HG02623 (cell line): ENCODE measurements around the gene RAB19.
"Not testable (repeated sequence)": the region's sequence is repeated elsewhere in the genome, so short reads cannot be mapped to it uniquely, and the experiment has no call there.

ENCODE experiments used
- ATAC-seq: cut with Tn5 transposase; IDR thresholded peaks from one replicate; pipeline ENCODE4 v1.9.1; 2021; ENCODE audit warnings: moderate library complexity; ENCODE audit not compliant: unreplicated experiment

Gene RAB19

DNA sequence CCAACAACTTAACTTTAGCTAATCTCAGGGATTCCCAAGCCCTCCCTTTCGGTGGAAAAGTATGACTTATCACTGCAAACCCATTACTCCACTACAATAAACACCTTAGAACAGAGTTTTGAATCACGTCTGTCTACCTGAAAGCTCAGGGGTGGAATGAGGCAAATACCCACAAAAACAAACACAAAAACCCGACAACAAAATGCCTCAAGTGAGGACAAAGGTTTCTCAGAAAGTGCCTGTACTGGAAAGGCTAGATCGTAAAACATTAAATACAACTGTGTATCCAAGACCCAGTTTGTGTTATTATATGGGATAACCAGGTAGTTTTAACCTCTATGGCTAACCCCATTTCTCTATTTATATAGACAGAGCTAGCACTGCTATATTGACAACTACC is 49.4 kb downstream of the RAB19 start:
- no peak for ATAC-seq

- ATAC-seq: not testable (repeated sequence)
Observed at GRCh38 chr7:140453785-140454656, 50.2 kb downstream of the RAB19 start.

DNA sequence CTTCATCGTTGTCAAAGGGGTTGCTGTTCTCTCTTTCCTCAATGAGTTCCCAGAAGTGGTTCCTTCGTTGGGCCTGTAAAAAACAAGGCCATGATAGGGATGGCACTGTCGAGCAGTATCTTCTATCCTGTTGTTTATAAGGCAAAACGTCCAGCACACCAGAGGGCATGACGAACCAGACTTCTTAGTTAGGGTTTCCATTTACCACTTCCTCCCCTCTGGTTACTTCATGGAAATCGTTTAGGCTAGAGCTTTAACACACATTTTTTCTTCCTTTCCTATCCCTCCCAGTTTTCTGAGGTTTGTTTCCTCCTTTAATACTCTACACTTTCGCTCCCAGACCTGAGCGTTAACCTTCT is 50.8 kb downstream of the RAB19 start:
- no peak for ATAC-seq

DNA sequence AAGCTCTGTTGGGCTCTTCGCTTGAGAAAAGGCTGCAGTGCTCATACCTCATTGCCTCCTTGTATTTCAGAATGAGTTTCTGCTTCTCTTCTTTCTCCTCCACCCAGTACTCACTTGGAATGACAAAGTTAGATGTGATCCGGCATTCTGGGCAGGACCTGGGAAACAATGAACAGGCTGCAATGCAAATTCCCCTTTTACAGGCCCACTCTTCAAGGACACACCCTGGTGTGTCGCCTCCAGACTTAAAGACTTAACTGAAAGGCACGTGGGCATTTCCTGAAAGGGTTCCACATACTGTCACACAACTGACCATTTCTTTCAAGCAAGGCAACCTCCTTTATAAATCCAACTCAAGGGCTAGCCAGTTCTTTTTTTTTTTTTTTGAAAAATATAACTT is 51.9 kb downstream of the RAB19 start:
- no peak for ATAC-seq

DNA sequence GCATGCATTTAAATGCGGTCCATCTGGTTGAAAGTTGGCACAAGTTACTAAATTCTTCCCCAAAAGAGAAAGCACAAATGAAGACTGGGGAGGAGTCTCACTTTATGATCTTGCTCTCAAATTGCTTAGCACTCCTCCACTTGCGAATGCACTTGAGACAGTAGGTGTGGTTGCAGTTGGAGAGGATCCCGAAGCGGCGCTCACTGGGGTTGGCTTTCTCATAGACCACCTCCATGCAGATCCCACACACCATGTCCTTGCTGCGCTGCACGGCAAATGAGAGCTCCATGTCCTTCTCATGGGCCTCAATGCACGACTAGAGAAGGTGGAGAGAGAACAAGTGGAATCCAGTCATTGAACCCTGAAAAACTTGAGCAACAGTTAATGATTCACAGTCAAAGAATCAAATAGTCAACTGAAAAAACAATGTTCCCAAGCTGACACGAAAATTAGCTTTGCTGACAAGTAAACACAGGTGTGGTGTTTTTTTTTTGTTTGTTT is 52.7 kb downstream of the RAB19 start:
- ATAC-seq: no peak

DNA sequence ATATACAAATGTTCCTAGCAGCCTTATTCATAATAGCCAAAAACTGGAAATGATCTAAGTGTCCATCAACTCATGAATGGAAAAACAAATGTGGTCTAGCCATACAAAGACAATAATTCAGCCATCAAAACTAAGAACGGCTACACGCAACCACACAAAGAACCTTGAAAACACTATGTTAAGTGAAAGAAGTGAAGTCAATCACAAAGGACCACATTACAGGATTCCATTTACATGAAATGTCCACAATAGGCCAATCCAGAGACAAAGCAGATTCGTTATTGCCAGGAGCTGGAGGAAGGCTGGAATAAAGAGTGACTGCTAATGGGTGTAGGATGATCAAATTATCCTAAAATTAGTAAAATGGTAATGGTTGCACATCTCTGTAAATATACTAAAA is 54.3 kb downstream of the RAB19 start:
- no peak for ATAC-seq

GRCh38 chr7:140458916-140459315 is 55.1 kb downstream of the RAB19 start:
- ATAC-seq: no peak

DNA sequence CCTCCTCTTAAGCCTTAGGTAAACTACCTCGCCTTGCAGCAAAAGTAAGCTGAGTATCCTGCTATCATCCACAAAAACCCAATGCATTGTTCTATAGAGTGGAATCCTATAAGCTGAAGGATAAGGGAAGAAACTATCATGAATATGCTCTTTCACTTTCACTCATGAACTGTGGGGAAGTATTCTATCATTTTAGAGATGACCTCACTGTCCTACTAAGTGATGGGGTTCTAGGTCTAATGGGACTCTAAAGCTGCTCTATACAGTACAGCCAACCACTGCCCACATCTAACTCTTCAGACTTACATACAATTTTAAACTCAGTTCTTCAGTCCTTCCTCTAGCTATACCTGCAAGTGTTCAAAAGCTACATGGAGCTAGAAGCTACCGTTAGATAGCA is 59.3 kb downstream of the RAB19 start:
- no peak for ATAC-seq

DNA sequence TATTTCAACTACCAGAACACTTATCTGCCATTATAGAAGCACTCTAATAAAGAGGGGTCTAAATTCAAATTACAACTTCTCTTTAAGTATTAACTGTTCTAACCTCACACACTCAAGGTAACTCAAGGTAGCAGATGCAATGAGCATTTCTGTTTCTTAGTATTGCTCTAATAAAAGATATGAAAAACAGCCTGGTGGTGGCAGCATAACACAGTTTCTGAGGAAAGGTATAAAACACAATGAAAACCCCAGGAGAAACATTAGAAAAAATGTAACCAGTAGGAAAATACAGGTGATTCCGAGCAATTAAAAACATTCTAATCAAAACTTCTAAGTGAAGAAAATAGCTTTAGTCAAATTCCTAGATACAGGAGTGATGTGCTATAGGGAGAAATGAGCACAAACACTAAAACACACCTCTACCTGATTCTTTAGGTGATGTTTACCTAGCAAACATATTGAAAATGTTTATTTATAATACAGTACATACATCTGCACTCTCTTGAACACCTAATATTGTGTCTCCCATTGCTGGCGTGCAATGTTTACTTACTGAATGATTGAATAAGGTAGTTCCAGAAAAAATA is 72.0 kb downstream of the RAB19 start:
- no peak for ATAC-seq

DNA sequence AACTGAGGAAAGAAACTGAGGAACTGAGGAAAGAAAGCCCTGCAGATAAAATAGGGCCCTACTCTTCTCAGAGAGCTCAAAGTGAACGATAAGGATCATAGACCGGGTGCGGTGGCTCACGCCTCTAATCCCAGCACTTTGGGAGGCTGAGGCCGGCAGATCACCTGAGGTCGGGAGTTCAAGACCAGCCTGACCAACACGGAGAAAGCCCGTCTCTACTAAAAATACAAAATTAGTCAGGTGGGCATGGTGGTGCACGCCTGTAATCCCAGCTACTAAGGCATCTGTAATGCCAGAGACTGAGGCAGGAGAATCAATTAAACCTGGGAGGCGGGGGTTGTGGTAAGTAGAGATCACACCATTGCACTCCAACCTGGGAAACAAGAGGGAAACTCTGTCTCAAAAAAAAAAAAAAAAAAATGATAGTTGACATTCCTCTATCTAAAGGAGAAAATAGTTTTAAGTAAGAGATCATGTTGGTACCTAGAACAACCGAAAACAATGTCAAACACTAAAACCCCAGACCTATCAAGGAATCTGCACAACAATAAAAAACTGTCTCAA is 72.9 kb downstream of the RAB19 start:
- ATAC-seq: no peak
